Chondrocyte (in vitro differentiated cells): ENCODE results near the gene GPRC5B. TPM values are rescaled to one million over a fixed set of nuclear protein-coding genes. Genes with fewer than 3 reads are reported as not detected.
A peak's percentile ranks its signal among the peaks of the same experiment; 100 is the strongest.

Experiments used
- DNase-seq: peaks from one replicate; pipeline ENCODE4 v3.0.0; 2021; ENCODE audit warnings: mixed read lengths, low spot score
- H3K27ac Mint-ChIP-seq: one replicate; pipeline ENCODE4 v1.8.0; 2021; ENCODE audit warnings: mild to moderate bottlenecking, moderate library complexity, mixed read lengths; ENCODE audit not compliant: unreplicated experiment
- H3K27me3 Mint-ChIP-seq: 2 replicates; pipeline ENCODE4 v1.8.0; 2021; ENCODE audit warnings: low read depth, mixed read lengths
- H3K36me3 Mint-ChIP-seq: 2 replicates; pipeline ENCODE4 v1.8.0; 2021; ENCODE audit warnings: low read depth, mixed read lengths
- H3K4me1 Mint-ChIP-seq: 2 replicates; pipeline ENCODE4 v1.8.0; 2021; ENCODE audit warnings: low read depth, mild to moderate bottlenecking, mixed read lengths
- H3K4me3 Mint-ChIP-seq: one replicate; pipeline ENCODE4 v1.8.0; 2021; ENCODE audit warnings: mild to moderate bottlenecking, moderate library complexity, mixed read lengths; ENCODE audit not compliant: unreplicated experiment
- H3K9me3 Mint-ChIP-seq: 2 replicates; pipeline ENCODE4 v1.8.0; 2021; ENCODE audit warnings: low read depth, mixed read lengths
- total RNA-seq: library from RNA; stranded (reverse); gene quantifications from 3 replicates; pipeline ENCODE4 v1.2.1, GENCODE V29; 2021
- TF ChIP-seq, protein P1 (sequence below): fragments of 200-600 bp; sonication (generic); IDR thresholded peaks from 2 replicates; pipeline ENCODE4 v1.5.0; 2021; ENCODE audit warnings: antibody characterized with exemption, mild to moderate bottlenecking, moderate library complexity

Gene GPRC5B
- total RNA-seq, 1 donor from 2014 or later = 2.2 TPM

DNA sequence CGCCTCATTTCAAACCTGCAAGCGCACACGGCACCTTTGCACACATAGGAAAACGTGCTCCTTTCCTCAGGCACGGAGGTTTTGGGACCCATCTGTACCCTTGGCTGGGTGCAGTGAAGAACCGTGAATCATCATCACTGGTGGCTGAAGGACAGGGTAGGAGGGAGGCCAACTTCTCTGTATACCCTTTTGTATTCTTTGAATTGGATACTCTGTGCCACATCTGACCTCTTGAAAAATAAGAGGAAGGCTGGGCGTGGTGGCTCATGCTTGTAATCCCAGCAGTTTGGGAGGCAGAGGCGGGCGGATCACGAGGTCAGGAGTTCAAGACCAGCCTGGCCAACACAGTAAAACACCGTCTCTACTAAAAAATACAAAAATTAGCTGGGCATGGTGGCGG lies 11.7 kb downstream of the GPRC5B start:
- Mint-ChIP-seq H3K27me3 (peaks cover 6% of the 10 kb centered on the region), H3K4me1 (no peaks in the 10 kb centered on the region), H3K27ac (no peak overlapping the region), H3K9me3 (no peaks in the 10 kb centered on the region), H3K4me3 (no peak overlapping the region), H3K36me3 (no peaks in the 10 kb centered on the region)
- TF ChIP-seq, protein P1, sequence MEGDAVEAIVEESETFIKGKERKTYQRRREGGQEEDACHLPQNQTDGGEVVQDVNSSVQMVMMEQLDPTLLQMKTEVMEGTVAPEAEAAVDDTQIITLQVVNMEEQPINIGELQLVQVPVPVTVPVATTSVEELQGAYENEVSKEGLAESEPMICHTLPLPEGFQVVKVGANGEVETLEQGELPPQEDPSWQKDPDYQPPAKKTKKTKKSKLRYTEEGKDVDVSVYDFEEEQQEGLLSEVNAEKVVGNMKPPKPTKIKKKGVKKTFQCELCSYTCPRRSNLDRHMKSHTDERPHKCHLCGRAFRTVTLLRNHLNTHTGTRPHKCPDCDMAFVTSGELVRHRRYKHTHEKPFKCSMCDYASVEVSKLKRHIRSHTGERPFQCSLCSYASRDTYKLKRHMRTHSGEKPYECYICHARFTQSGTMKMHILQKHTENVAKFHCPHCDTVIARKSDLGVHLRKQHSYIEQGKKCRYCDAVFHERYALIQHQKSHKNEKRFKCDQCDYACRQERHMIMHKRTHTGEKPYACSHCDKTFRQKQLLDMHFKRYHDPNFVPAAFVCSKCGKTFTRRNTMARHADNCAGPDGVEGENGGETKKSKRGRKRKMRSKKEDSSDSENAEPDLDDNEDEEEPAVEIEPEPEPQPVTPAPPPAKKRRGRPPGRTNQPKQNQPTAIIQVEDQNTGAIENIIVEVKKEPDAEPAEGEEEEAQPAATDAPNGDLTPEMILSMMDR = no peak
- no peak for DNase-seq

DNA sequence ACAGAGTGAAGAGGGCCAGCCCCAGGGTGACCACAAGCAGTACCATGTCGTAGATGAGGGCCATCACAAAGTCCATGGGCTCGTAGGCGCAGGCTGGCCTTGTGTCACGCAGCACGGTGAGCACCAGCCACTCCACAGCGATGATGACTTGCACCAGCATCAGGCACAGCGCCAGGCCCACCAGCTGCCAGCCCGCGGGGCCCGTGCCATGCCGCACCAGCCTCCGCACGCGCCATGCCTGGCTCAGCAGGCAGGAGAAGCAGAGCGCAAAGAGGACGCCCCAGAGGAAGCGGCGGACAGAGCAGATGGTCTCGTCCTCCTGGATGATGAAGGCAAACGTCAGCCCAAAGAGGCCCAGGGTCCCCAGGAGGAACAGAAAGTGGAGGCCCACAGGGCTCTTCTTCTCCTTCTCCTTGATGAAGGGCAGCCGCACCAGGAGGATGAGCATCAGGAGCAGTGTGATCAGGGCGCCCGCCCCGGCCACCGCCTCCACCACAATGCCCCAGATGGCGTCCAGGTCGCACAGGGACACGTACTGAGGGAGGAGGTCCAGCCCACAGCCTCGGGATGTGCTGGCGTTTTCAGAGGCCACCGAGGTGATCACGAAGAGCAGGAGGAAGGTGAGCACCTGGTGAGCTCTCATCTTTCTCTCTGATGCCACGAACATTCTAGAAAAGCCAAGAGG lies 12.3 kb downstream of the GPRC5B start:
- TF ChIP-seq, protein P1 = no peak
- H3K4me3 Mint-ChIP-seq = no peak overlapping the region
- H3K27me3 Mint-ChIP-seq = peaks cover 6% of the 10 kb centered on the region
- no peaks in the 10 kb centered on the region for H3K4me1 Mint-ChIP-seq
- no peak for DNase-seq
- H3K36me3 Mint-ChIP-seq = no peaks in the 10 kb centered on the region
- H3K9me3 Mint-ChIP-seq = no peaks in the 10 kb centered on the region
- H3K27ac Mint-ChIP-seq = no peak overlapping the region

- Mint-ChIP-seq H3K27me3 (peaks cover 6% of the 10 kb centered on the region), H3K4me1 (no peaks in the 10 kb centered on the region), H3K27ac (no peak overlapping the region), H3K9me3 (no peaks in the 10 kb centered on the region), H3K36me3 (no peaks in the 10 kb centered on the region), H3K4me3 (no peak overlapping the region)
- TF ChIP-seq, protein P1 = no peak
- no peak for DNase-seq
Measured at GRCh38 chr16:19871721-19872120, 12.9 kb downstream of the GPRC5B start.

DNA sequence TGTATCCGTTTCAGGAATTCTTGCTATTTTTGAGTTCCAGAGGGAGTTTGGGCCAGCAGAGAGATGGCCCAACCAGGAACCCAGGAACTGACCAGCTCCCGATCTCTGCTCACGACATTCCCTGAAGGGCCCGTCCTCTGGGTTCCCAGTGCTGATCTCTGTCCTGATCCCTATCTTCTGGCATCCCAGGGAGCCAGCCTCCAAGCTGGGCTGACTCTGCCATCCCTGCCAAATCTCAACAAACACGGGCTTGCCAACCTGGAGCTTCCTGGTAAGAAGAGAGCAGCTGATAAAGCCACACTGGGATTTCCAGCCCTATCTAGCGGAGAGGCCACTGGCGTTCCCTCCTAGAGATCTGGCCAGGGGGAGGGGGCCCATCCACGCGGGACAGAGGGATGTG lies 16.2 kb downstream of the GPRC5B start:
- no peaks in the 10 kb centered on the region for H3K9me3 Mint-ChIP-seq
- H3K27ac Mint-ChIP-seq = no peak overlapping the region
- H3K36me3 Mint-ChIP-seq = no peaks in the 10 kb centered on the region
- no peak overlapping the region for H3K4me3 Mint-ChIP-seq
- H3K27me3 Mint-ChIP-seq = no peaks in the 10 kb centered on the region
- DNase-seq = no peak
- H3K4me1 Mint-ChIP-seq = no peaks in the 10 kb centered on the region
- TF ChIP-seq, protein P1 = no peak

GRCh38 chr16:19864566-19864965 lies 20.1 kb downstream of the GPRC5B start:
- TF ChIP-seq, protein P1 = no peak
- H3K27me3 Mint-ChIP-seq = no peaks in the 10 kb centered on the region
- H3K4me3 Mint-ChIP-seq = no peak overlapping the region
- DNase-seq = peak; percentile 38
- H3K4me1 Mint-ChIP-seq = peaks cover 6% of the 10 kb centered on the region
- H3K36me3 Mint-ChIP-seq = no peaks in the 10 kb centered on the region
- no peak overlapping the region for H3K27ac Mint-ChIP-seq
- H3K9me3 Mint-ChIP-seq = no peaks in the 10 kb centered on the region
